CD4-positive, alpha-beta memory T cell (primary cell): ENCODE data around the gene CCDC88C. TPM values are rescaled to one million over a fixed set of nuclear protein-coding genes. Genes with fewer than 3 reads are reported as not detected.
A peak's percentile ranks its signal among the peaks of the same experiment; 100 is the strongest.
"Not testable (repeated sequence)": the region's sequence is repeated elsewhere in the genome, so short reads cannot be mapped to it uniquely, and the experiment has no call there.

Source experiments
- CTCF ChIA-PET: fragments of 350-600 bp; sonication (Branson Sonifier 250); formaldehyde crosslinking; loops from one replicate; lab custom pipeline; 2021; ENCODE audit warnings: inconsistent platforms; ENCODE audit not compliant: partially characterized antibody; lab: Charles Lee
- POLR2A ChIA-PET: fragments of 350-600 bp; sonication (Branson Sonifier 250); formaldehyde crosslinking; loops from one replicate; lab custom pipeline; 2021; ENCODE audit not compliant: partially characterized antibody; lab: Charles Lee
- DNase-seq, 5 donors: peaks; one replicate each; pipeline versions ENCODE4 v3.0.0 to v3.0.0-alpha.2; 2020 to 2022; ENCODE audit warnings: mixed read lengths in 1 of 5
- H3K27ac ChIP-seq: one replicate; pipeline ENCODE4 v1.7.0; 2013; ENCODE audit warnings: low read depth, low read length
- H3K27me3 ChIP-seq: 2 replicates; pipeline ENCODE4 v1.7.0; 2013; ENCODE audit warnings: mild to moderate bottlenecking, low read length, moderate library complexity; ENCODE audit not compliant: insufficient read depth
- H3K36me3 ChIP-seq: 2 replicates; pipeline ENCODE4 v1.7.0; 2013; ENCODE audit warnings: mild to moderate bottlenecking, low read length, moderate library complexity; ENCODE audit not compliant: insufficient read depth
- H3K4me1 ChIP-seq: 2 replicates; pipeline ENCODE4 v1.7.0; 2013; ENCODE audit warnings: mild to moderate bottlenecking, low read length, moderate library complexity; ENCODE audit not compliant: insufficient read depth
- H3K4me3 ChIP-seq, 2 donors: one replicate each; pipeline ENCODE4 v1.7.0; 2013; ENCODE audit warnings: low read length in 2 of 2, mild to moderate bottlenecking in 1 of 2
- H3K9me3 ChIP-seq, 2 donors: one replicate each; pipeline ENCODE4 v1.7.0; 2013; ENCODE audit warnings: low read length in 2 of 2, control low read depth in 1 of 2; ENCODE audit not compliant: control insufficient read depth in 1 of 2
- H3K27ac Mint-ChIP-seq, 7 donors: one replicate each; pipeline ENCODE4 v1.8.0; 2020 to 2021; ENCODE audit warnings: mixed read lengths in 7 of 7, mild to moderate bottlenecking in 6 of 7, inconsistent platforms in 3 of 7, moderate library complexity in 3 of 7
- H3K27me3 Mint-ChIP-seq, 2 donors: one replicate each; pipeline ENCODE4 v1.8.0; 2020 to 2021; ENCODE audit warnings: mixed read lengths in 2 of 2
- H3K36me3 Mint-ChIP-seq, 2 donors: one replicate each; pipeline ENCODE4 v1.8.0; 2020 to 2021; ENCODE audit warnings: mixed read lengths in 2 of 2, inconsistent platforms in 1 of 2, mild to moderate bottlenecking in 1 of 2
- H3K4me1 Mint-ChIP-seq, 4 donors: one replicate each; pipeline ENCODE4 v1.8.0; 2020 to 2021; ENCODE audit warnings: mixed read lengths in 4 of 4, mild to moderate bottlenecking in 1 of 4
- H3K4me3 Mint-ChIP-seq, 8 donors: one replicate each; pipeline ENCODE4 v1.8.0; 2020 to 2021; ENCODE audit warnings: mixed read lengths in 8 of 8, mild to moderate bottlenecking in 7 of 8, moderate library complexity in 6 of 8, inconsistent platforms in 3 of 8
- H3K9me3 Mint-ChIP-seq, 8 donors: one replicate each; pipeline ENCODE4 v1.8.0; 2020 to 2021; ENCODE audit warnings: mixed read lengths in 8 of 8, mild to moderate bottlenecking in 5 of 8, inconsistent platforms in 3 of 8, moderate library complexity in 1 of 8
- intact Hi-C: fragments of 100-400 bp; cut with micrococcal nuclease; formaldehyde crosslinking; loops from one replicate; pipeline ENCODE4 v1.15.1; 2023
- polyA plus RNA-seq, 2 donors: library from polyadenylated mRNA; unstranded; fragments of 300-500 nt; fragmentation: Illumina TruSeq; gene quantifications; one replicate each; pipeline ENCODE4 v1.2.3, GENCODE V29; 2021
- total RNA-seq, 2 experiments: library from RNA; stranded (reverse); gene quantifications; one replicate each; pipeline ENCODE4 v1.2.3, GENCODE V29; 2021

The CCDC88C gene
- total and polyA plus RNA-seq, 4 experiments from 2014 or later = 17.1 to 293 (median 161) TPM

GRCh38 chr14:91453744-91454143 lies 36.1 kb upstream of the CCDC88C start:
- Mint-ChIP-seq H3K9me3 (no peaks in the 10 kb centered on the region), H3K4me1 (peaks cover 10 to 16% (median 13%) of the 10 kb centered on the region in 4 donors), H3K27ac (peak overlapping the region in 4 of 7 donors; percentile 0 to 85 (median 43)), H3K4me3 (no peak overlapping the region), H3K36me3 (peaks cover 24 to 33% of the 10 kb centered on the region in 2 donors), H3K27me3 (no peaks in the 10 kb centered on the region)
- Histone ChIP-seq H3K9me3 (no peaks in the 10 kb centered on the region), H3K36me3 (peaks cover 21% of the 10 kb centered on the region), H3K4me3 (no peak overlapping the region), H3K27ac (no peak overlapping the region), H3K27me3 (no peaks in the 10 kb centered on the region), H3K4me1 (no peaks in the 10 kb centered on the region)
- POLR2A ChIA-PET = interaction anchor here (0.8 kb wide), 1 partner anchor 130 kb away, joined by 3 read pairs; no protein-coding TSS in a partner anchor
- intact Hi-C loops = no loop called here
- CTCF ChIA-PET = no interaction called here
- DNase-seq = no peak

- H3K4me1 ChIP-seq = no peaks in the 10 kb centered on the region
- Mint-ChIP-seq H3K4me1 (no peaks in the 10 kb centered on the region), H3K9me3 (peaks cover 0 to 5% (median 0%) of the 10 kb centered on the region in 8 donors), H3K36me3 (peaks cover 0 to 8% of the 10 kb centered on the region in 2 donors), H3K27ac (no peak overlapping the region), H3K4me3 (no peak overlapping the region), H3K27me3 (peaks cover 2 to 3% of the 10 kb centered on the region in 2 donors)
- POLR2A ChIA-PET = no interaction called here
- intact Hi-C loops = no loop called here
- CTCF ChIA-PET = no interaction called here
- H3K27ac ChIP-seq = no peak overlapping the region
- no peaks in the 10 kb centered on the region for H3K36me3 ChIP-seq
- H3K9me3 ChIP-seq = no peaks in the 10 kb centered on the region
- no peak for DNase-seq
- H3K4me3 ChIP-seq = no peak overlapping the region
- H3K27me3 ChIP-seq = no peaks in the 10 kb centered on the region
Observed at GRCh38 chr14:91444335-91445020, 26.9 kb upstream of the CCDC88C start.

GRCh38 chr14:91439345-91439744 lies 21.7 kb upstream of the CCDC88C start:
- Histone ChIP-seq H3K27me3 (no peaks in the 10 kb centered on the region), H3K36me3 (no peaks in the 10 kb centered on the region), H3K9me3 (peaks cover 0 to 5% of the 10 kb centered on the region in 2 donors), H3K4me3 (no peak overlapping the region), H3K4me1 (no peaks in the 10 kb centered on the region), H3K27ac (no peak overlapping the region)
- H3K4me1 Mint-ChIP-seq = no peaks in the 10 kb centered on the region
- peaks cover 0 to 5% (median under 1%) of the 10 kb centered on the region in 8 donors for H3K9me3 Mint-ChIP-seq
- CTCF ChIA-PET = no interaction called here
- peaks cover 0 to 16% of the 10 kb centered on the region in 2 donors for H3K36me3 Mint-ChIP-seq
- no peak for DNase-seq
- POLR2A ChIA-PET = no interaction called here
- intact Hi-C loops = no loop called here
- no peak overlapping the region for H3K4me3 Mint-ChIP-seq
- peaks cover 3 to 7% of the 10 kb centered on the region in 2 donors for H3K27me3 Mint-ChIP-seq
- H3K27ac Mint-ChIP-seq = no peak overlapping the region

DNA sequence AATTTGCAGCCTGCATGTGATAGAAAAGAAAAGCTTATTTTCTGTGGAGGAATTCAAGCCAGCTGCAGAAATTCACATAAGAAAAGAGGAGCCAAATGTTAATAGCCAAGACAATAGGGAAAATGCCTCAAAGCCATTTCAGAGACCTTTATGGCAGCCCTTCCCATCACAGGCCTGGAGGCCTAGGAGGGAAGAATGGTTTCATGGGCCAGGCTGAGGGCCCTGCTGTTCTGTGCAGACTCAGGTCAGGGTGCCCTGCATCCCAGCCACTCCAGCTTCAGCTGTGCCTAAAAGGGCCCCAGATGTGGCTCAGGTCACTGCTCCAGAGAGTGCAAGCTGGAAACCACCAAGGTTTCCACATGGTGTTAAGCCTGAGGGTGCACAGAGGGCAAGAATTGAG lies 21.2 kb upstream of the CCDC88C start:
- CTCF ChIA-PET = interaction anchor here (1.3 kb wide), 1 partner anchor 116 kb away, joined by 3 read pairs; no protein-coding TSS in a partner anchor
- POLR2A ChIA-PET = no interaction called here

GRCh38 chr14:91436266-91436665 lies 18.6 kb upstream of the CCDC88C start:
- POLR2A ChIA-PET = not testable (repeated sequence)

More for the DNA sequence above, 21.2 kb upstream of the CCDC88C start:
- peaks cover 0 to 16% of the 10 kb centered on the region in 2 donors for H3K36me3 Mint-ChIP-seq
- Histone ChIP-seq H3K36me3 (no peaks in the 10 kb centered on the region), H3K4me1 (no peaks in the 10 kb centered on the region), H3K27me3 (no peaks in the 10 kb centered on the region), H3K4me3 (no peak overlapping the region), H3K9me3 (peaks cover 0 to 5% of the 10 kb centered on the region in 2 donors), H3K27ac (no peak overlapping the region)
- H3K9me3 Mint-ChIP-seq = peaks cover 0 to 5% (median 0%) of the 10 kb centered on the region in 8 donors
- peaks cover 3 to 7% of the 10 kb centered on the region in 2 donors for H3K27me3 Mint-ChIP-seq
- intact Hi-C loops = no loop called here
- no peaks in the 10 kb centered on the region for H3K4me1 Mint-ChIP-seq
- DNase-seq = no peak
- no peak overlapping the region for H3K4me3 Mint-ChIP-seq
- H3K27ac Mint-ChIP-seq = no peak overlapping the region

GRCh38 chr14:91429385-91429784 lies 11.8 kb upstream of the CCDC88C start:
- H3K4me1 ChIP-seq = peaks cover 8% of the 10 kb centered on the region
- peak overlapping the region in 1 of 7 donors; percentile 66 for H3K27ac Mint-ChIP-seq
- no peaks in the 10 kb centered on the region for H3K27me3 ChIP-seq
- H3K4me3 Mint-ChIP-seq = no peak overlapping the region
- DNase-seq = no peak
- POLR2A ChIA-PET = no interaction called here
- H3K4me3 ChIP-seq = no peak overlapping the region
- H3K27me3 Mint-ChIP-seq = no peaks in the 10 kb centered on the region
- intact Hi-C loops = no loop called here
- no peaks in the 10 kb centered on the region for H3K9me3 Mint-ChIP-seq
- CTCF ChIA-PET = interaction anchor here (0.6 to 20.7 kb wide), 4 partner anchors 21 to 132 kb away, joined by 3 to 522 read pairs (median 4); no protein-coding TSS in a partner anchor
- peaks cover 14 to 20% (median 15%) of the 10 kb centered on the region in 4 donors for H3K4me1 Mint-ChIP-seq
- no peaks in the 10 kb centered on the region for H3K9me3 ChIP-seq
- no peaks in the 10 kb centered on the region for H3K36me3 Mint-ChIP-seq
- no peak overlapping the region for H3K27ac ChIP-seq
- H3K36me3 ChIP-seq = no peaks in the 10 kb centered on the region

More at GRCh38 chr14:91436266-91436665, 18.6 kb upstream of the CCDC88C start:
- H3K9me3 ChIP-seq, H3K9me3 Mint-ChIP-seq, H3K4me1 ChIP-seq, CTCF ChIA-PET, H3K27ac ChIP-seq, H3K27ac Mint-ChIP-seq, H3K27me3 Mint-ChIP-seq, H3K36me3 ChIP-seq, intact Hi-C loops, H3K4me1 Mint-ChIP-seq, DNase-seq, H3K4me3 Mint-ChIP-seq, H3K4me3 ChIP-seq, H3K27me3 ChIP-seq: not testable (repeated sequence)
- H3K36me3 Mint-ChIP-seq = peaks cover 0 to 13% of the 10 kb centered on the region in 2 donors

- intact Hi-C loops = not testable (repeated sequence)
Observed at GRCh38 chr14:91428931-91429330, 11.3 kb upstream of the CCDC88C start.

More at GRCh38 chr14:91428931-91429330, 11.3 kb upstream of the CCDC88C start:
- peaks cover 14 to 20% (median 15%) of the 10 kb centered on the region in 4 donors for H3K4me1 Mint-ChIP-seq
- not testable (repeated sequence) for H3K27me3 Mint-ChIP-seq, H3K4me1 ChIP-seq, H3K4me3 ChIP-seq, H3K36me3 Mint-ChIP-seq, H3K27ac Mint-ChIP-seq, H3K27ac ChIP-seq, H3K27me3 ChIP-seq, H3K36me3 ChIP-seq, H3K4me3 Mint-ChIP-seq, H3K9me3 Mint-ChIP-seq, DNase-seq, H3K9me3 ChIP-seq
- CTCF ChIA-PET = interaction anchor here (0.6 to 20.7 kb wide), 4 partner anchors 22 to 132 kb away, joined by 3 to 522 read pairs (median 4); no protein-coding TSS in a partner anchor
- POLR2A ChIA-PET = interaction anchor here (2.6 kb wide), 1 partner anchor 105 kb away, joined by 11 read pairs; no protein-coding TSS in a partner anchor
